ENCODE data around the gene PLEKHG7. TPM values are rescaled to one million over a fixed set of nuclear protein-coding genes. Genes with fewer than 3 reads are reported as not detected.

PLEKHG7 gene
- total RNA-seq, 1 experiment from 2014 or later, result 1.3 TPM

DNA sequence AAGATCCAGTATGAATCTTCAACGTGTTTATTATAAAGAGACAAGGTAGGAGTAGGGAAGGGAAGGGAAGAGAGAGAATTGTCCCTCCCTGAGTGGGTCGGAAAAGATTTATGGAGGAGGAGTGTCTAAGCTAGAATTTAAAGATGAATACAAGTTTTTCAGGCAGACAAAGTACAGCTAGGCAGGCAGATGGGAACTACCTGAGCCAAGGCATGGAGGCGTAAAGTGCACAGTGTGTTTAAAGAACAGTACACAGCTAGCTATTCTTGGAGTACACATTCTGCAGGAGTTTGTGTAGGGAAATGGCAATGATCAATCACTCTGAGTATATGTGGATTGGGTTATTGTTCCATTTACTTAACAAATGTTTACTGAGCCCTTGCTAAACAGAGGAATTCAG, 20.1 kb downstream of the PLEKHG7 start:
- BruUV-seq (replicated peaks), result no TSS peak

DNA sequence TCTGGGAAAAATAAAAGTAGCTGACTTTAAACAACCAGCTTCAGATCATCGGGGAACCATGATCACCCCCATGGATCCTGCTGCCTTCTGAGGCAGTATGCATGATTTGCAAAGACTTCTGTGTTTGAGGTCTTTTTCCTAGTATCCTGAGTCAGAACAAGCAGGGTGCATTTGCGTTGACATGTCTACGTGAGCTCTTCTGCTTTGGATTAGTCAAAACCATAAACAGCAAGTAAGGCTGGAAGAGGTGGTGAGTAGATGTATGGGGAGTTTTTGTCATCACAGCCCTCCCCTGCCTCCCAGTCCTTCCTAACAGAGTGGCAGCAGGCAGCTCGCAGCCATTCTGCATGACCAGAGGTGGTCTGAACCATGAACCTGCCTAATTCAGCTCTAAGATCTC, 24.1 kb downstream of the PLEKHG7 start:
- no peak for DNase-seq
- Mint-ChIP-seq H3K27me3 (ENCODE audit: unreplicated experiment) (no peaks in the 10 kb centered on the region), H3K4me3 (ENCODE audit: low read depth, unreplicated experiment) (no peak overlapping the region), H3K27ac (ENCODE audit: unreplicated experiment) (no peak overlapping the region), H3K36me3 (ENCODE audit: insufficient read depth, unreplicated experiment) (no peaks in the 10 kb centered on the region), H3K9me3 (ENCODE audit: low read depth, unreplicated experiment) (peaks cover 7% of the 10 kb centered on the region), H3K4me1 (ENCODE audit: low read depth, unreplicated experiment) (no peaks in the 10 kb centered on the region)
- TF ChIP-seq, protein P1, sequence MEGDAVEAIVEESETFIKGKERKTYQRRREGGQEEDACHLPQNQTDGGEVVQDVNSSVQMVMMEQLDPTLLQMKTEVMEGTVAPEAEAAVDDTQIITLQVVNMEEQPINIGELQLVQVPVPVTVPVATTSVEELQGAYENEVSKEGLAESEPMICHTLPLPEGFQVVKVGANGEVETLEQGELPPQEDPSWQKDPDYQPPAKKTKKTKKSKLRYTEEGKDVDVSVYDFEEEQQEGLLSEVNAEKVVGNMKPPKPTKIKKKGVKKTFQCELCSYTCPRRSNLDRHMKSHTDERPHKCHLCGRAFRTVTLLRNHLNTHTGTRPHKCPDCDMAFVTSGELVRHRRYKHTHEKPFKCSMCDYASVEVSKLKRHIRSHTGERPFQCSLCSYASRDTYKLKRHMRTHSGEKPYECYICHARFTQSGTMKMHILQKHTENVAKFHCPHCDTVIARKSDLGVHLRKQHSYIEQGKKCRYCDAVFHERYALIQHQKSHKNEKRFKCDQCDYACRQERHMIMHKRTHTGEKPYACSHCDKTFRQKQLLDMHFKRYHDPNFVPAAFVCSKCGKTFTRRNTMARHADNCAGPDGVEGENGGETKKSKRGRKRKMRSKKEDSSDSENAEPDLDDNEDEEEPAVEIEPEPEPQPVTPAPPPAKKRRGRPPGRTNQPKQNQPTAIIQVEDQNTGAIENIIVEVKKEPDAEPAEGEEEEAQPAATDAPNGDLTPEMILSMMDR (IDR thresholded peaks at IDR 0.05; ENCODE audit: unreplicated experiment), result no peak
- intact Hi-C loops (cut with micrococcal nuclease; ENCODE audit: unreplicated experiment), result no loop called here
- CTCF ChIA-PET, result no interaction called here
- no TSS peak for BruUV-seq (replicated peaks)

More for the DNA sequence above, 20.1 kb downstream of the PLEKHG7 start:
- CTCF ChIA-PET, result no interaction called here
- intact Hi-C loops (cut with micrococcal nuclease; ENCODE audit: unreplicated experiment), result no loop called here
- H3K4me3 Mint-ChIP-seq (ENCODE audit: low read depth, unreplicated experiment), result no peak overlapping the region
- no peaks in the 10 kb centered on the region for H3K27me3 Mint-ChIP-seq (ENCODE audit: unreplicated experiment)
- H3K4me1 Mint-ChIP-seq (ENCODE audit: low read depth, unreplicated experiment), result no peaks in the 10 kb centered on the region
- TF ChIP-seq, protein P1 (IDR thresholded peaks at IDR 0.05; ENCODE audit: unreplicated experiment), result no peak
- H3K36me3 Mint-ChIP-seq (ENCODE audit: insufficient read depth, unreplicated experiment), result no peaks in the 10 kb centered on the region
- DNase-seq, result no peak
- no peak overlapping the region for H3K27ac Mint-ChIP-seq (ENCODE audit: unreplicated experiment)
- peaks cover 7% of the 10 kb centered on the region for H3K9me3 Mint-ChIP-seq (ENCODE audit: low read depth, unreplicated experiment)

DNA sequence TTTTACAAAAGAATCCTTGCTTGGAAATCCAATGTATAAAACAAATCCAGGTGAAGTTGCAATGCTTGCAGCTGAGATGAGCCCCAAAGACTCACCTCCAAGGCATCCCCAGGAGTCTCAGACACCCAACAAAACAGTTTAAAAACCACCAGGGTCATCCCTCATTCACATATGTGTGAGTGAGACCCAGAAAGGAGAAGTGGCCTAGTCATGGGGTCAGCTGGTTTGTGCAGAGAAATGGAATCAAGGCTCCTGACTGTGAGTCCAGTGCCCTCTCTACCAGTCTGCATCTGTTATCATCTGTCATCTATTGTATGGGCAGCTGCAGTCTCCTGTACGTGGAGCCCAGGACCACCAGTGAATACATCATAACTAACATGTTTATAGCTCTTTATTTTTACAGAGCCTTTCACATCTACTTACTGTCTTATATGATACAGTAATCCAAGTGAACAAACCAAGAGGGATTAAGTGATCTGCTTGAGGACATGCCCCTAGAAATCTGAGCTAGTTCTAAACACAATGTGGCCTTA, 27.1 kb downstream of the PLEKHG7 start:
- intact Hi-C loops (cut with micrococcal nuclease; ENCODE audit: unreplicated experiment), result no loop called here
- DNase-seq, result no peak
- TF ChIP-seq, protein P1 (IDR thresholded peaks at IDR 0.05; ENCODE audit: unreplicated experiment), result no peak
- H3K27ac Mint-ChIP-seq (ENCODE audit: unreplicated experiment), result no peak overlapping the region
- BruUV-seq (replicated peaks), result no TSS peak
- peaks cover 1% of the 10 kb centered on the region for H3K4me1 Mint-ChIP-seq (ENCODE audit: low read depth, unreplicated experiment)
- no peaks in the 10 kb centered on the region for H3K36me3 Mint-ChIP-seq (ENCODE audit: insufficient read depth, unreplicated experiment)
- H3K27me3 Mint-ChIP-seq (ENCODE audit: unreplicated experiment), result no peaks in the 10 kb centered on the region
- CTCF ChIA-PET, result no interaction called here
- peaks cover 4% of the 10 kb centered on the region for H3K9me3 Mint-ChIP-seq (ENCODE audit: low read depth, unreplicated experiment)
- H3K4me3 Mint-ChIP-seq (ENCODE audit: low read depth, unreplicated experiment), result no peak overlapping the region

DNA sequence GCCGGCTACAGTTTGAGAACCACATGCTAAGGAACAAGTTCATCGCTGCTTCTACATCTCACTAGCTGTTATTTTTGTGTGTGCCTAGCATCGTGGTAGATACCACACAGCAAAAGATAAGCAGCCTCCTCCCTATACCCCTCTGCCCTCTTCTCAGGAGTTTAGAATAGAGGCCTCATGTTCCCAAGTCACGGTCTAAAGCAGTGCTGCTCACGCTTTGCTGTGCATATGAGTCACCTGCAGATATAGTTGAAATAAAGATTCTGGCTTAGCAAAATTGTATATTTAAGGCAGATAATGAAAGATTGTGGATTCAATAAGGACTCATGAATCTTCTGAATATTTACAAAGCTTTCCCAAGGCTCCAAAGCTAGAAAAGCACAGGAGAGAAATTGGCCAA, 28.0 kb downstream of the PLEKHG7 start:
- H3K27ac Mint-ChIP-seq (ENCODE audit: unreplicated experiment), result no peak overlapping the region
- intact Hi-C loops (cut with micrococcal nuclease; ENCODE audit: unreplicated experiment), result no loop called here
- H3K4me1 Mint-ChIP-seq (ENCODE audit: low read depth, unreplicated experiment), result peaks cover 6% of the 10 kb centered on the region
- no peaks in the 10 kb centered on the region for H3K36me3 Mint-ChIP-seq (ENCODE audit: insufficient read depth, unreplicated experiment)
- BruUV-seq (replicated peaks), result no TSS peak
- H3K9me3 Mint-ChIP-seq (ENCODE audit: low read depth, unreplicated experiment), result no peaks in the 10 kb centered on the region
- TF ChIP-seq, protein P1 (IDR thresholded peaks at IDR 0.05; ENCODE audit: unreplicated experiment), result no peak
- H3K4me3 Mint-ChIP-seq (ENCODE audit: low read depth, unreplicated experiment), result no peak overlapping the region
- DNase-seq, result no peak
- CTCF ChIA-PET, result no interaction called here
- no peaks in the 10 kb centered on the region for H3K27me3 Mint-ChIP-seq (ENCODE audit: unreplicated experiment)
